Thoracic aorta (tissue), 2 donors: ENCODE results near the gene CDKL5. TPM values are rescaled to one million over a fixed set of nuclear protein-coding genes. Genes with fewer than 3 reads are reported as not detected.

Experiments used
- ATAC-seq: fragments of 150-250 bp; one replicate; pipeline ENCODE4 v1.8.0; 2017; ENCODE audit warnings: low read depth; ENCODE audit not compliant: insufficient number of reproducible peaks, low FRiP score
- DNase-seq: peaks from one replicate; pipeline ENCODE4 v3.0.0-alpha.2; 2020; ENCODE audit warnings: low spot score
- H3K27ac ChIP-seq, 2 donors: fragments of 200-600 bp; sonication (generic); 1 replicate in 1 of 2; 2 replicates in 1 of 2; pipeline ENCODE4 v1.5.1; 2016; ENCODE audit warnings: mild to moderate bottlenecking in 2 of 2, moderate library complexity in 2 of 2
- H3K27me3 ChIP-seq: fragments of 200-600 bp; sonication (generic); replicated peaks from 2 replicates; pipeline ENCODE4 v1.6.0; 2016; ENCODE audit warnings: mild to moderate bottlenecking; ENCODE audit not compliant: insufficient read depth
- H3K36me3 ChIP-seq: fragments of 200-600 bp; sonication (generic); one replicate; pipeline ENCODE4 v1.5.1; 2016
- H3K4me1 ChIP-seq, 2 donors: fragments of 200-600 bp; sonication (generic); 1 replicate in 1 of 2; 2 replicates in 1 of 2; pipeline versions ENCODE4 v1.5.1 to v1.6.0; 2016; ENCODE audit warnings: low read depth in 2 of 2, mild to moderate bottlenecking in 1 of 2; ENCODE audit not compliant: control insufficient read depth in 1 of 2
- H3K4me3 ChIP-seq: fragments of 200-600 bp; sonication (generic); 2 replicates; pipeline ENCODE4 v1.5.1; 2016; ENCODE audit warnings: mild to moderate bottlenecking
- H3K9me3 ChIP-seq: fragments of 200-600 bp; sonication (generic); 2 replicates; pipeline ENCODE4 v1.5.1; 2016
- CTCF ChIP-seq: fragments of 200-600 bp; sonication (generic); IDR thresholded peaks from one replicate; pipeline ENCODE4 v1.5.1; 2019; ENCODE audit warnings: antibody characterized with exemption
- total RNA-seq, 2 donors: library from RNA; depleted of rRNA; stranded (reverse); fragments of >200 nt; gene quantifications; one replicate each; pipeline versions ENCODE4 v1.1.0 to v1.2.3, GENCODE V29; 2016

Gene CDKL5
- total RNA-seq, 2 donors from 2014 or later: 13.5 to 17.2 TPM

- TF ChIP-seq CTCF: no peak
- ATAC-seq (no peak), DNase-seq (no peak)
Measured at GRCh38 chrX:18401848-18402213, 23.6 kb upstream of the CDKL5 start.

GRCh38 chrX:18406531-18407266 is 18.7 kb upstream of the CDKL5 start:
- TF ChIP-seq CTCF: no peak
- no peak overlapping the region for H3K4me3 ChIP-seq
- no peak for ATAC-seq
- no peaks in the 10 kb centered on the region for H3K4me1 ChIP-seq
- DNase-seq: no peak
- no peaks in the 10 kb centered on the region for H3K9me3 ChIP-seq
- no peaks in the 10 kb centered on the region for H3K27me3 ChIP-seq
- H3K36me3 ChIP-seq: no peaks in the 10 kb centered on the region
- H3K27ac ChIP-seq: no peak overlapping the region

More at GRCh38 chrX:18401848-18402213, 23.6 kb upstream of the CDKL5 start:
- no peaks in the 10 kb centered on the region for H3K27me3 ChIP-seq
- no peaks in the 10 kb centered on the region for H3K36me3 ChIP-seq
- H3K9me3 ChIP-seq: no peaks in the 10 kb centered on the region
- H3K4me3 ChIP-seq: no peak overlapping the region
- H3K4me1 ChIP-seq: no peaks in the 10 kb centered on the region
- H3K27ac ChIP-seq: no peak overlapping the region

GRCh38 chrX:18410038-18410437 is 15.4 kb upstream of the CDKL5 start:
- H3K27ac ChIP-seq: no peak overlapping the region
- no peaks in the 10 kb centered on the region for H3K27me3 ChIP-seq
- TF ChIP-seq CTCF: no peak
- no peaks in the 10 kb centered on the region for H3K9me3 ChIP-seq
- no peak for DNase-seq
- H3K4me1 ChIP-seq: no peaks in the 10 kb centered on the region
- H3K4me3 ChIP-seq: no peak overlapping the region
- no peaks in the 10 kb centered on the region for H3K36me3 ChIP-seq
- no peak for ATAC-seq

- no peaks in the 10 kb centered on the region for H3K27me3 ChIP-seq
- ATAC-seq (no peak), DNase-seq (no peak)
- TF ChIP-seq CTCF: no peak
- H3K4me1 ChIP-seq: no peaks in the 10 kb centered on the region
- H3K9me3 ChIP-seq: no peaks in the 10 kb centered on the region
- H3K4me3 ChIP-seq: no peak overlapping the region
- no peak overlapping the region for H3K27ac ChIP-seq
- H3K36me3 ChIP-seq: no peaks in the 10 kb centered on the region
Measured at GRCh38 chrX:18415386-18415785, 10.0 kb upstream of the CDKL5 start.

- no peaks in the 10 kb centered on the region for H3K36me3 ChIP-seq
- H3K4me1 ChIP-seq: peaks cover 0 to 4% of the 10 kb centered on the region in 2 donors
- no peak for DNase-seq
- no peak for TF ChIP-seq CTCF
- ATAC-seq: peak; percentile 59
- no peak overlapping the region for H3K4me3 ChIP-seq
- no peaks in the 10 kb centered on the region for H3K27me3 ChIP-seq
- peak overlapping the region; percentile 56 to 84 for H3K27ac ChIP-seq
- no peaks in the 10 kb centered on the region for H3K9me3 ChIP-seq
Measured at GRCh38 chrX:18422325-18422724, 3.1 kb upstream of the CDKL5 start.
